Loucy (cell line): Measurements from ENCODE around the gene NIM1K.

Experiments used
- H2AFZ ChIP-seq: fragments of 200-600 bp; sonication (generic); 2 replicates; pipeline ENCODE4 v1.6.0; 2016; ENCODE audit warnings: antibody characterized with exemption, mild to moderate bottlenecking, low read length, moderate library complexity
- H3F3A ChIP-seq: fragments of 200-600 bp; 2 replicates; pipeline ENCODE4 v1.6.0; 2016; ENCODE audit warnings: antibody characterized with exemption, low read depth, mild to moderate bottlenecking
- H3K27me3 ChIP-seq: fragments of 200-600 bp; sonication (generic); 2 replicates; pipeline ENCODE4 v1.6.1; 2014; ENCODE audit warnings: low read length, mild to moderate bottlenecking; ENCODE audit not compliant: insufficient read depth, poor library complexity, severe bottlenecking
- H3K36me3 ChIP-seq: fragments of 200-600 bp; sonication (generic); 2 replicates; pipeline ENCODE4 v1.6.1; 2016; ENCODE audit warnings: low read length; ENCODE audit not compliant: insufficient read depth
- H3K4me1 ChIP-seq: fragments of 200-600 bp; sonication (generic); 2 replicates; pipeline ENCODE4 v1.5.1; 2014; ENCODE audit warnings: low read length, mild to moderate bottlenecking; ENCODE audit not compliant: insufficient read depth, poor library complexity, severe bottlenecking
- H3K4me2 ChIP-seq: fragments of 200-600 bp; sonication (generic); 2 replicates; pipeline ENCODE4 v1.6.0; 2014; ENCODE audit warnings: antibody characterized with exemption, low read length, low read depth, mild to moderate bottlenecking; ENCODE audit not compliant: poor library complexity, severe bottlenecking
- H3K4me3 ChIP-seq: fragments of 200-600 bp; sonication (generic); 2 replicates; pipeline ENCODE4 v1.5.1; 2014; ENCODE audit warnings: low read length, mild to moderate bottlenecking, mixed read lengths; ENCODE audit not compliant: poor library complexity, severe bottlenecking
- H3K79me2 ChIP-seq: fragments of 200-600 bp; sonication (generic); 2 replicates; pipeline ENCODE4 v1.6.1; 2014; ENCODE audit warnings: low read length; ENCODE audit not compliant: insufficient read depth
- H3K9ac ChIP-seq: fragments of 200-600 bp; sonication (generic); 2 replicates; pipeline ENCODE4 v1.6.0; 2014; ENCODE audit warnings: mild to moderate bottlenecking, low read depth, low read length, moderate library complexity; ENCODE audit not compliant: poor library complexity, severe bottlenecking
- H3K9me2 ChIP-seq: fragments of 200-600 bp; sonication (generic); replicated peaks from 2 replicates; pipeline ENCODE4 v1.6.1; 2016; ENCODE audit warnings: low read depth, low read length, mixed read lengths
- H3K9me3 ChIP-seq: fragments of 200-600 bp; sonication (generic); 2 replicates; pipeline ENCODE4 v1.6.1; 2014; ENCODE audit warnings: mild to moderate bottlenecking, antibody characterized with exemption, low read length, low read depth; ENCODE audit not compliant: insufficient read depth
- H4K20me1 ChIP-seq: fragments of 200-600 bp; sonication (generic); 2 replicates; pipeline ENCODE4 v1.6.0; 2014; ENCODE audit warnings: antibody characterized with exemption, low read length, mild to moderate bottlenecking; ENCODE audit not compliant: insufficient read depth, poor library complexity, severe bottlenecking
- EZH2phosphoT487 ChIP-seq: fragments of 200-600 bp; IDR thresholded peaks from 2 replicates; pipeline ENCODE4 v1.6.1; 2018; ENCODE audit warnings: antibody characterized with exemption, mild to moderate bottlenecking, moderate library complexity, borderline replicate concordance
- TF ChIP-seq, protein P1 (sequence below): fragments of 200-600 bp; sonication (generic); conservative IDR thresholded peaks from 2 replicates; pipeline ENCODE4 v1.5.1; 2014; ENCODE audit warnings: mild to moderate bottlenecking, antibody characterized with exemption, low read length

The NIM1K gene

DNA sequence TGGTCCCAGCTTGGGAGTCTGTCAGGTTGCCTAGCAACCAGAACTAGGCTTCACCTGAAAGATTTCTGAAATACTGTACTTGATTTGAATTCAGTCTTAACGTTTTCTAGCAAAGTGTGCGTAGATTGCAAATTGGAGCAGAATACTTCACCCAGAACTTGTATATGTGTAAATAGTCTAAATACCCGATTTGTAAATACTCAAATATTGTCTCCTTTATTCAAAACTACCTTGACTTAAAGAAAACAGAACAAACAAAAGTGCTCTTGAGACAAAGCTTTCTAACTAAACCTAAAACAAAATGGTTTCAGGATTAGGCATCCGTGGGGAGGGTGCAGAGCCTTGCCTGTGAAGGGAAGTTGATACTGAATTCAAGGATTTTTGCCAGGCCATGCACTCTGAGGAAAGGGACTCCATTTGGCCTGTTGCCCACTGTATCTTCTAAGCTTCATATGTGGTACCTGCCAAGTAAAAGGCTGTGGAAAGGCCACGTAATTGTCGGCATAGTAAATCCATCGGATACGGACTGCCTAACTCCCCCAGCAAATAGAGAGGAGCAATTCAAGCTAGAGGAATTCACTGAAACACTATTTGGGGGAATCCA is 121.9 kb downstream of the NIM1K start:
- peak overlapping the region; percentile 74 for H3K4me2 ChIP-seq
- H3K4me1 ChIP-seq = peaks cover 46% of the 10 kb centered on the region
- H3K9ac ChIP-seq = peak overlapping the region; percentile 78

DNA sequence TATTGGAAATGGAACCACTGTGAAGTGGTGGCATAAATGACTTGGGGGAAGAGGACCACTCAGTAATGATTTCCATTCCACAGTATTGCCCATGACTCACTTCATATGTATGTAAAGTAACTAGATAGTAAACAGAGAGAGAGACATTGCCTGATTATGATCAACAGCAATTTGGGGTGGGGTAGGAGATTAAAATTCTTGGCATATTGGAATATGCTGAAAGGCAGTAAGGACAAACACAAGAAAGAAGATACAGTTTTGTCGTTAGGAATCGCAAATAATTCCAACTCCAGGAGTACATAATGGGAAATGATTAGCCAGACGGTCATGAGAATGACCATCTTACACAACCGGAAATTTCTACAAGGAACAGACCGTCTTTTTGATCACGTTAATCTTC is 122.7 kb downstream of the NIM1K start:
- Histone ChIP-seq H3K27me3 (no peaks in the 10 kb centered on the region), H3K4me3 (no peak overlapping the region), H3K9me3 (no peaks in the 10 kb centered on the region), H3F3A (peaks cover 7% of the 10 kb centered on the region), H3K4me2 (peak overlapping the region; percentile 74), H3K9me2 (no peaks in the 10 kb centered on the region), H3K4me1 (peaks cover 39% of the 10 kb centered on the region), H4K20me1 (peaks cover 34% of the 10 kb centered on the region), H2AFZ (no peak overlapping the region), H3K9ac (peak overlapping the region; percentile 78), H3K36me3 (peaks cover 1% of the 10 kb centered on the region; the same call in 1 of the 2 replicates), H3K79me2 (peaks cover 35% of the 10 kb centered on the region)
- TF ChIP-seq, protein P1, sequence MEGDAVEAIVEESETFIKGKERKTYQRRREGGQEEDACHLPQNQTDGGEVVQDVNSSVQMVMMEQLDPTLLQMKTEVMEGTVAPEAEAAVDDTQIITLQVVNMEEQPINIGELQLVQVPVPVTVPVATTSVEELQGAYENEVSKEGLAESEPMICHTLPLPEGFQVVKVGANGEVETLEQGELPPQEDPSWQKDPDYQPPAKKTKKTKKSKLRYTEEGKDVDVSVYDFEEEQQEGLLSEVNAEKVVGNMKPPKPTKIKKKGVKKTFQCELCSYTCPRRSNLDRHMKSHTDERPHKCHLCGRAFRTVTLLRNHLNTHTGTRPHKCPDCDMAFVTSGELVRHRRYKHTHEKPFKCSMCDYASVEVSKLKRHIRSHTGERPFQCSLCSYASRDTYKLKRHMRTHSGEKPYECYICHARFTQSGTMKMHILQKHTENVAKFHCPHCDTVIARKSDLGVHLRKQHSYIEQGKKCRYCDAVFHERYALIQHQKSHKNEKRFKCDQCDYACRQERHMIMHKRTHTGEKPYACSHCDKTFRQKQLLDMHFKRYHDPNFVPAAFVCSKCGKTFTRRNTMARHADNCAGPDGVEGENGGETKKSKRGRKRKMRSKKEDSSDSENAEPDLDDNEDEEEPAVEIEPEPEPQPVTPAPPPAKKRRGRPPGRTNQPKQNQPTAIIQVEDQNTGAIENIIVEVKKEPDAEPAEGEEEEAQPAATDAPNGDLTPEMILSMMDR = no peak

More for the DNA sequence above, 121.9 kb downstream of the NIM1K start:
- Histone ChIP-seq H3K4me3 (peak overlapping the region; percentile 59), H3K9me2 (no peaks in the 10 kb centered on the region), H2AFZ (no peak overlapping the region), H4K20me1 (peaks cover 42% of the 10 kb centered on the region), H3K36me3 (peaks cover 4% of the 10 kb centered on the region; the same call in 1 of the 2 replicates), H3K27me3 (no peaks in the 10 kb centered on the region), H3K79me2 (peaks cover 43% of the 10 kb centered on the region), H3F3A (peaks cover 7% of the 10 kb centered on the region), H3K9me3 (no peaks in the 10 kb centered on the region)
- no peak for TF ChIP-seq EZH2phosphoT487
- TF ChIP-seq, protein P1 = no peak

DNA sequence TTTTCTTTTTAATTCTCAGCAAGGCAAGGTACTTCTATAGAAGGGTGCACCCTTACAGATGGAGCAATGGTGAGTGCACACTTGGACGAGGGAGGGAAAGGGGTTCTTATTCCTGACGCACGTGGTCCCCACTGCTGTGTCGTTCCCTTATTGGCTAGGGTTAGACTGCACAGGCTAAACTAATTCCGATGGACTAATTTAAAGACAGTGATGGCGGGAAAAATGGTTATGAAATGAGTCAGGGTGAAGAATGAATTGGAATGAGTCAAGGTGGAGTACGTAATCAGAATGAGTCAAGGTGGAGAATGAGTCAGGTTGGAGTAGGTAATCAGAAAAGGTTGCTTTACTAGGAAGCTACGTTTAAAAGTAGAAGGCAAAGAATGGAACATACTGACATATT is 123.2 kb downstream of the NIM1K start:
- Histone ChIP-seq H3F3A (peaks cover 7% of the 10 kb centered on the region), H3K9ac (no peak overlapping the region), H3K4me3 (no peak overlapping the region), H3K36me3 (no peaks in the 10 kb centered on the region), H3K27me3 (no peaks in the 10 kb centered on the region), H2AFZ (no peak overlapping the region), H4K20me1 (peaks cover 29% of the 10 kb centered on the region), H3K4me1 (peaks cover 33% of the 10 kb centered on the region), H3K79me2 (peaks cover 30% of the 10 kb centered on the region), H3K9me3 (no peaks in the 10 kb centered on the region), H3K9me2 (no peaks in the 10 kb centered on the region), H3K4me2 (no peak overlapping the region)
- TF ChIP-seq, protein P1 = no peak
- no peak for TF ChIP-seq EZH2phosphoT487
